A549 treated with RU486 at 1 μM for 4 hours (cell line): ENCODE data around the gene ANKRD45. TPM values are rescaled to one million over a fixed set of nuclear protein-coding genes. Genes with fewer than 3 reads are reported as not detected.

Experiments used
- total RNA-seq: library from RNA; stranded (reverse); fragments of 200-300 nt; extraction: Qiagen RNA extraction; gene quantifications from 5 replicates; pipeline ENCODE4 v1.2.3, GENCODE V29; 2022; ENCODE audit warnings: low read depth

Gene ANKRD45, protein sequence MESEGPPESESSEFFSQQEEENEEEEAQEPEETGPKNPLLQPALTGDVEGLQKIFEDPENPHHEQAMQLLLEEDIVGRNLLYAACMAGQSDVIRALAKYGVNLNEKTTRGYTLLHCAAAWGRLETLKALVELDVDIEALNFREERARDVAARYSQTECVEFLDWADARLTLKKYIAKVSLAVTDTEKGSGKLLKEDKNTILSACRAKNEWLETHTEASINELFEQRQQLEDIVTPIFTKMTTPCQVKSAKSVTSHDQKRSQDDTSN
- 0.13 to 0.34 TPM (median 0.30 TPM) in 3 of 5 replicates, not detected in the others for total RNA-seq

DNA sequence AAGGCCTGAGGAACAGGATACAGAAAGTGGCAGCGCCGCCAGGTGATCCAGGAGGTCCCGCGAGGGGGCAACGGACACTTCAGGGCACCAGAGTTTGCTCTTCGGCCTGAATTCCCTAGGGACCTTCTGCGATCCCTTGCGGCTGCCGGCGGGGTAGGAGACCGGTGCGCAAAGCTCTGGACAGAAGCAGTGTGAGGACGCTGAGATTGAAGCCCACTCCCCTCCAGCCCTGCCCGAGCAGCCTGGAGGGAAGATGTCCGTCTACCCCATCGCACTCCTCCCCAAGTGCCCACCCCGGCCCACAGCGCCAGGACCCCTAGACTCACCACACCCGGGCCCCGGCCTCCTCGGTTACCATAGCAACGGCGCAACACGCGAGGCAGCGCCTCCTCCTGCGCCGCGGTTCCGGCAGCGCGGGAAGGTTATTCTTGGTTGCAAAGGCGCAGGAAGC lies at the start of gene ANKRD45:
Gene ANKRD45 (minus strand): TSS at position 361 of the 451 bp plus-strand sequence. CDS start 10,433 bp downstream, outside the sequence.

DNA sequence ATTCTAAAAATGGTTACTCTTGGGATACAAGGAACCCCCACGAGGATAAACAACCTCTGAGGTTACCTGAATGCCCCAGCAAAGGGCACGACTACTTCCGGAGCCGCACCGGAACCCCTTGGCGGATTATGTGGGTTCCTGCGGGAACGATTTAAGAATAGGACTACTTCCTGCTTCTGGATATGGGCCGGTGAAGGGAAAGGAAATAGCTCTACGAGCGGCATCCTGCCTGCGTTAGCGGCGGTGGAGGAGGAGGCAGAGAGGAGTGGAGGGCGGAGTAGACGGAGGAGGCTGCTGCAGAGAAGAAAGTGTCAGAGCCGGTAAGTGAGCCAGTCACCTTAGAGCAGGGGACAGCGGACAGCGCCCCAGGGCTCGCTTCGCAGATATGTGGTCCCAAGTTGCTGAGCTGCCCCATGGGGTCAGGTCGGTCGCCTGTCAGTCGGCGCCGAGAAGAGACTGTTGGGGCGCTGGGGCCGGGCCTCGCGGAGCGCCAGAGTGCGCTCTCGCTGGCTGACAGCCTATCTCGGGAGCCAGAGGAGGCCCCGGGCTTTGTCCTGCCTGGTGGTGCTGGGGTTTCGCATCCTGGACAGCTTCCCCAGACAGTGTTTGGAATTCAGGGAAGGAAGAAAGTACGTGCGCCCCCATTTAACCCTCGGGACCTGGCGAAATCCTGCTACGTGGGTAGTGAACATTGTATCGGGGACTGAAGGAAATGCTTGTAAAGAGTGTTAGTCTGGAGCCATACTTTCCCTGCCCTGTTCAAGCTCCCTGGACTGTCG lies 45.3 kb upstream of the ANKRD45 start, which contains the start of gene KLHL20:
Gene KLHL20 (plus strand): TSS at position 223 of the 779 bp plus-strand sequence. CDS start 1,063 bp downstream, outside the sequence.

DNA sequence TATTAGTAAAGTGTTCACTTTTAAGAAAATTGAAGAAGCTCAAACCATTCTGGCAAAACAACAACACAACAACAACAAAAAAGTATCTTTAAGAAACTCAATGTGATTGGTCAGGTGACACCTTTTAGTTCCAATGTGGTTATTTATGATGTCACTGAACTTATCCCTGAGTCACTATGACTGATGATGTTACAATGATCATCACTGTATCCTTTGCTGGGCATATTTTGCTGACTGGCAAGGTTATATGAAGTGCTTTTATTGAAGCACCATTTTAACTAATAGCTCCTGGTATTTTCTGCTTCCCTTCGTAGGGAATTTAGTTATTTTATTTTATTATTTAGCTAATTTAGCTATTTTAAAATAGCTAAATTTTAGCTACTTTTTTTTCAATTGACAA lies 34.5 kb downstream of the ANKRD45 start, which contains the start of gene TEX50:
Gene TEX50 (plus strand): TSS at position 223 of the 400 bp plus-strand sequence. CDS start 184 bp downstream, outside the sequence.

DNA sequence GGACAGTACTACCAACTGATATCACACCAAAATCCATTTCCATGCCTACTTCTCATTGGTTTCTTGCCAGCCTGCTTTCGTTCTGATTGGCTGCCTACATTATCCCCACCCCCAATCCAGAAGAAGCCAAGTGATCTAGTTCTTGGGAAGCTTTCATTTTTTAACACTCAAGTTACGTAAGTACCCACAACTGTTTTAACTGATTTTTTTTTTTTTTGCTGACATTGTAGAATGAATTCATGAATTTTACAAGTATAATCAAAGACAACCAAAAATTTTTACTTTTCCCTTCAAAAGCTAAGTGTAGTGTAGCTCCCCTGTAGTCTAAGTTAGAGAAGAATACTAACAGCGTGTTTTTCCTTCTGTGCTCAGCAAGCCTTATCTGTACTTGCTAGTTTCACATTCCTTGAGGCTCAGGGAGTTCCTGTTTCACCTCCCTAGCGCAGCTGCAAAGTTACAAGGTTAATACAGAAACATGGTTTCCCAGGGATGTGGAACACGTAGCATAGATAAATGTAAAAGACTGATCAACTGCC lies 66.5 kb downstream of the ANKRD45 start, which contains the start of gene SLC9C2:
Gene SLC9C2 (minus strand): TSS at position 17 of the 536 bp plus-strand sequence. CDS start 1,296 bp downstream, outside the sequence.

Other genes with a start within 250 kb of the ANKRD45 start
- 280 to 358 TPM (median 296 TPM) in 5 replicates for gene PRDX6, start 192.5 kb downstream of the ANKRD45 start, total RNA-seq
- gene SLC9C2, start 66.8 kb downstream of the ANKRD45 start, total RNA-seq, result not detected in 5 replicates
- gene TEX50, start 34.5 kb downstream of the ANKRD45 start, total RNA-seq, result not detected in 5 replicates
- 9.5 to 13.9 TPM (median 12.3 TPM) in 5 replicates for gene KLHL20, start 45.1 kb upstream of the ANKRD45 start, total RNA-seq
- 34.3 to 45.3 TPM (median 42.5 TPM) in 5 replicates for gene DARS2, start 154.8 kb upstream of the ANKRD45 start, total RNA-seq
- gene CENPL, start 155.0 kb upstream of the ANKRD45 start, total RNA-seq, result 9.2 to 14.8 TPM (median 13.2 TPM) in 5 replicates
- 280 to 338 TPM (median 292 TPM) in 5 replicates for gene GAS5, start 198.1 kb upstream of the ANKRD45 start, total RNA-seq
- 0.73 to 1.5 TPM (median 1.1 TPM) in 5 replicates for gene ZBTB37, start 198.5 kb upstream of the ANKRD45 start, total RNA-seq
- 0.16 to 0.35 TPM (median 0.17 TPM) in 4 of 5 replicates, not detected in the other for gene SERPINC1, start 247.5 kb upstream of the ANKRD45 start, total RNA-seq